ENCODE measurements around the gene ENPP3.
"Not testable (repeated sequence)": the region's sequence is repeated elsewhere in the genome, so short reads cannot be mapped to it uniquely, and the experiment has no call there.

DNA sequence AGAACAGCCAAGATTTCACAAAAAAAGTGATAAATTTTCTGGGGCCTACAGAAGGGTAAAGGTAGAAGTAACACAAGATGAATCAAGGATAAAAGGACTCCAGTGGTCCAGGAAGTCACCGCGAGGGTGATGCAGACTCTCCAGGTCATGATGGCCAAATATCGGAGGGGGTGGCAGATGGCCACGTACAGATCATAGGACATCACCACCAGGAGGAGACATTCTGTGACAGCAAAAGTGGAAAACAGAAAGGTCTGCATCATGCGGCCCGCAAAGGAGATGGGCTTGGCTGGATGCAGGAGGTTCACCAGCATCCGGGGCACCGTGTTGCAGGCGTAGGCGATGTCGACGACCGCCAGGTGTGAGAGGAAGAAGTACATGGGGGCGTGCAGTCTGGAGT is 63.7 kb downstream of the ENPP3 start:
- TF ChIP-seq, protein P1, sequence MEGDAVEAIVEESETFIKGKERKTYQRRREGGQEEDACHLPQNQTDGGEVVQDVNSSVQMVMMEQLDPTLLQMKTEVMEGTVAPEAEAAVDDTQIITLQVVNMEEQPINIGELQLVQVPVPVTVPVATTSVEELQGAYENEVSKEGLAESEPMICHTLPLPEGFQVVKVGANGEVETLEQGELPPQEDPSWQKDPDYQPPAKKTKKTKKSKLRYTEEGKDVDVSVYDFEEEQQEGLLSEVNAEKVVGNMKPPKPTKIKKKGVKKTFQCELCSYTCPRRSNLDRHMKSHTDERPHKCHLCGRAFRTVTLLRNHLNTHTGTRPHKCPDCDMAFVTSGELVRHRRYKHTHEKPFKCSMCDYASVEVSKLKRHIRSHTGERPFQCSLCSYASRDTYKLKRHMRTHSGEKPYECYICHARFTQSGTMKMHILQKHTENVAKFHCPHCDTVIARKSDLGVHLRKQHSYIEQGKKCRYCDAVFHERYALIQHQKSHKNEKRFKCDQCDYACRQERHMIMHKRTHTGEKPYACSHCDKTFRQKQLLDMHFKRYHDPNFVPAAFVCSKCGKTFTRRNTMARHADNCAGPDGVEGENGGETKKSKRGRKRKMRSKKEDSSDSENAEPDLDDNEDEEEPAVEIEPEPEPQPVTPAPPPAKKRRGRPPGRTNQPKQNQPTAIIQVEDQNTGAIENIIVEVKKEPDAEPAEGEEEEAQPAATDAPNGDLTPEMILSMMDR (conservative IDR thresholded peaks at IDR 0.05 in 1 of 2, IDR thresholded peaks at IDR 0.05 in 1 of 2; ENCODE audit: extremely low read depth in 1 of 2, insufficient read depth in 1 of 2, low read depth in 1 of 2, low read length in 2 of 2) = not testable (repeated sequence)
- not testable (repeated sequence) for TF ChIP-seq EZH2 (IDR thresholded peaks at IDR 0.05; ENCODE audit: borderline replicate concordance, low read length)

All from mammary epithelial cell (primary cell).